HG02885 (cell line): ENCODE results near the gene RAB44.

Source experiments
- ATAC-seq: cut with Tn5 transposase; IDR thresholded peaks from one replicate; pipeline ENCODE4 v1.9.1; 2021; ENCODE audit warnings: mild to moderate bottlenecking; ENCODE audit not compliant: unreplicated experiment, poor library complexity

RAB44 gene

DNA sequence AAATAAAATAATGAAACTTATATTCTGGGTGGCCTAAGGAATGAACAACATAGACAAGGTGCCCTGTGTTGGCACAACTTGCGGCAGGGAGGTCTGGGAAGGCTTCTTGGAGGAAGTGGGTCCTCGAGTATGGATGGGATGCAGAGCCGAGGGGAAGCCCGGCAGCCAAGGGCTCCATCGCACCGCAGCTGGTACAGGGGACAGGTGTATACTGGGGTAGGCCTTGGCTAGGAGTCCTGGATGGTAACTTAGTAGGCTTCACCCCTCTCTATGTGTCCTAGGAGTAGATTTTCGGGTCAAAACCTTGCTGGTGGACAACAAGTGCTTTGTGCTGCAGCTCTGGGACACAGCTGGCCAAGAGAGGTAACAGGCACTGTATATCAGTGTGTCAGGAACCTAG is 28.0 kb downstream of the RAB44 start:
- ATAC-seq: no peak

DNA sequence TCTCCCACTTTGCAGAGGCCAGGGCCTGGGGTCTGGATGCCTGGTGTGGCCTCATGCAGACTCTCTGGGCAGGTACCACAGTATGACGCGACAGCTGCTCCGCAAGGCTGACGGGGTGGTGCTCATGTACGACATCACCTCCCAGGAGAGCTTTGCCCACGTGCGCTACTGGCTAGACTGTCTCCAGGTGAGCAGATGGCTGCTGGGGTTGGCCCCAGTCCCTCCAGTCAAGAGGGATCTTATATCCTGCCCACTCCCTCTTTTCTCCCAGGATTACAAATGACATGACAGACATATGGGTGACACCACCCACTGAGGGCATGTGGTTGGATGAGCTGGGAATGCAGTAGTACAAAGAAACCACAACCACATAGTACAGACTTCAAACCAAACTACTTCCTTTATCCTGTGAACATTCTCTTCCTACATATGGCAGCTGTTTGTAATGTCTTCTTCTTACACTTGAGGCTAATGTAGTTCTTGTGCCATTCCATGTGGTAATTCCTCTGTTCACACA is 29.9 kb downstream of the RAB44 start:
- ATAC-seq: no peak

DNA sequence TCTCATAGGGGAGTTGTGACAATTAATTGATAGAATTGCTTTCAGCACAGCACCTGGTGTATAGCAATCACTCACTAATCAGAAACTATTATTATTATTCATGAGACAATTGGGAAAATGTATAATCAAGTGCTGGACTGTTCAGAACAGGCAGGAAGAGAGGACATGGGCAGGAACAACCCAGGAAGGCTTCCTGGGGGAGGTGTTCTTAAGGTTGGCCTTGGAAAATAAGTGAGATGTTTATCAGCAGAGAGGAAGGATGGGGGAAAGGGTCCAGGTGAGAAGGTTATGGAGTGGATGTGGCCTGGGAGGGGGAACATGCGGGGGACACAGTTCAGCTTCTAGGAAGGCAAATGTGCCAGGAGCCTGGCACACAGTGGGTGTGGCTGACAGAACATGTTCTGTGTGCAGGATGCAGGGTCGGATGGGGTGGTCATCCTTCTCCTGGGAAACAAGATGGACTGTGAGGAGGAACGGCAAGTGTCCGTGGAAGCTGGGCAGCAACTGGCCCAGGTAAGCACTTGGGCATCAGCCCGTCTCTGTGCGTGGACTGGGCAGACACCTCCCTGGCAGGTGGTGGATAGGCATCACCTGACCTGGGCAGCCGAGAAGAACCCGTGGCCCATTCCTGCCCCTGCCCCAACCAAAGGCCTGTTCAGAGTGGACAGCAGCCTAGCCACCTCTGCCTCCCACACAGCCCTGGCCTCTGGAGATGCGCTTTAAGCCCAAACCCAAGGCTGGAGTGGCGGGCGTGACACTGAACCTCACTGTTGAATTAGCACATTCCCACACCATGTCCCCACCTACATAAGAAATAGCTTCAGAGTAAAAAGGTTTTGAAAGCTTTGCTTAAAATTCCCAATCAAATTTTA is 30.9 kb downstream of the RAB44 start:
- ATAC-seq: no peak

GRCh38 chr6:36729161-36729524 is 31.5 kb downstream of the RAB44 start:
- ATAC-seq: no peak

- no peak for ATAC-seq
These were observed 33.1 kb downstream of the RAB44 start for GRCh38 chr6:36730424-36731380.

GRCh38 chr6:36731622-36732310 is 34.1 kb downstream of the RAB44 start:
- ATAC-seq: no peak

GRCh38 chr6:36733300-36733699 is 35.7 kb downstream of the RAB44 start:
- no peak for ATAC-seq

DNA sequence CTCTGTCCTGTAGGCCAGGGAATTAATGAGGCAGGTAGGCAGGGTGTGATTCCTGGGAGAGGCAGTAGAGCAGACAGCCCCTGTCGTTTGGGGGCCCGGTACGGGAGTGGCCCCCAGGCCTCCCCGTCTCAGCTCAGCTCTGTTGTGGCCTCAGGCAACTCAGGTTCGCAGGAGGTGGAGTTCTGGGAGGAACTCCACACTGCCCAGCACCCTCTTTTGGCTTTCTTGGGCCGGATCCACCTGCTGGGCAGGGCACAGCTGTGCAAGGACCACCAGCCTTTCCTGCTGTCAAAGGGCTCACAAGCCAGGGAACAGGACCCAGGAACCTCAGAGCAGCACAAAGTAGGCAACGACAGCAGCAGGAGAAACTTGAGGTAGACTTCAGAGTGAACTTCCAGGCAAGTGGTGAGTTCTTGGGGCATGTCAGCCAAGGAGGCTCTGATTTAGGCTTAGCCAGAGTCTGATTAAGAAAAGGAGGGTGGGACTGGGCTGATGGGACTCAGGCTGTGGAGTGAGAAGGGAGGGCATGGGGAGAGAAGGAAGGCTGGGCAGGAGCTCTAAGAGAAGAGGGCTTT is 36.9 kb downstream of the RAB44 start:
- no peak for ATAC-seq

GRCh38 chr6:36735110-36736071 is 37.8 kb downstream of the RAB44 start:
- ATAC-seq: no peak

DNA sequence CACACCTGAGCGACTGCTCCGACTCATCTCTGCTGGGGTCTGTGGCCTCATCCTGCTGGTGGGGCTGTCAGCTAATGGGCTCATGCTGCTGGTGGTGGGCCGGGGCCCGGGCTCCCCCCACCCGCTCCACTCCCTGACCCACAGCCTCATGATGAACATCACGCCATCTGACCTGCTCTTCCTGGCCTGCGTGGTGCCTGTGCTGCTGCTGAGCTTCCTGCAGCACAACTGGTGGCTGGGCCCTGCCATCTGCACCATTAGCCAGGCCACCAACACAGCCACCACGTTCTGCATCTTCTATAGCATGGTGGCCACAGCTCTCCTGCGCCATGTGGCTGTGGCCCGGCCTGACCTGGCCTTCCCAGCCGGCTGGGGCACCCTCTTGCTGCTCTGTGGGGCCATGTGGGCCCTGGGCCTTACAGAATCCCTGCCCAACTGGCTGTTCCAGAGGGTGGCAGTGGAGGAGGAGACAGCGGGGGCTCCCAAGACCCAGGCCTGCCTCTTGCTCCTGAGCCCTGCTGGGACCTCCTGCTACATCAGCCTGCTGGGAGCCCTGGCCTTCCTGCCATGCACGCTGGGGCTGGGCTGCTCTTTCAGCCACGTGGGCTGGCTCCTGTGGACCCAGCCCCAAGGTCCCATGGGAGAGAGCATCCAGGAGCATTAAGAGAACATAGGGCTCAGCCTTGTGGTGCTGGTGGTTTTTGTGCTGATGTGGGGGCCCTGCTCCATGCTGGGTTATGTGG is 39.6 kb downstream of the RAB44 start:
- no peak for ATAC-seq

DNA sequence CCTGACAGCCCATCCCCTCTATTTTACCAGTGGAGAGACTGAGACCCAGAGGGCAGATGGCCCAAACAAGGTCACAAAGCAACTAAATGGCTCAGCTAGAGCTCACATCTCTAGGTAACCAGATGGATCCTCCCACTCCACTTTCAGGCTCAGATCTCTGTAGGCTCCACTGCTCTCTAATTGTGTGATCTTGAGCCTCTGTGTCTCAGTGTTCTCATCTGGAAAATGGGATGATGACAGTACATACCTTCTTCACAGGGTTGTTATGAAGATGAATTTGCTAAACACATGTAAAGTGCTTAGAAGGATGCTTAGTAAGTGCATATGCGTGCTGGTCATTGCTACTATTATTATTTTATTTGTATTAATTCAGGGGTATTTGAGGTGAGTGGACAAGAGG is 40.5 kb downstream of the RAB44 start:
- no peak for ATAC-seq

DNA sequence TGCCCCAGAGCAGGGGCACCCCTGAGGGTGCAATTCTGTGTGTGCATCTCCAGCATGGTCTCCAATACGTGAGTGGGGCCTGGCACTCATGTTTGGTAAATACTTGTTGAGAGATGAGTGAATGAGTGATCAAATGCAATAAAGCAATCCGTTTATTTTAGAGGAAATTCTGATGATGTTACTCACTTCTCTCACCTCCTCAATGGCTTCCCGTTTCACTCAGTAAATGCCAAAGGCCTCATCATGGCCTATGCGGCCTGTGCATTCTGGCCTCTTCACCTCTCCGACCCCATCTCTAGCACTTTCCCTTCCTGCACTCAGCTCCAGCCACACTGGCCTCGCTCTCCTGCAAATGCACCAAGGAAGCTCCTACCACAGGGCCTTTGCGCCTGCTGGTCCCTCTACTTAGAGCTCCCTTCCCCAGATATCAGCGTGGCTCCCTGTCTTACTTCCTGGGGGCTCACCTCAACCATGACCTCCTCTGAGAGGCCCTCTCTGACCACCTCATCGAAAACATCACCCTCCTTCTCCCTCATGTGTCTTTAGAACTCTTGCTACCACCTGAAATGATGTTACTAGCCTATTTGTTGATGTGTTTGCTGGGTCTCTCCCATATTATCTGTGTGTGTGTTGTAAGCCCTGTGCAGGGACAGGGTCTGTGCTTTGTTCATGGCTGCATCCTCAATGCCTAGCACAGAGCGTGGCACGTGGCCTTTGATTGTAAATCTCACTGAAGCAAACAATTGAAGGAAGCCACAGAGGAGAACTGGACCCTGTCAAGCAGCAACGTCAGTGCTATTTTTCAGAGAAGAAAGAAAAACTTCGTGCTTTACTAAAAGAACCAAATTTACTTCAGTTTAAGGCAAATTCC is 42.6 kb downstream of the RAB44 start:
- ATAC-seq: no peak

DNA sequence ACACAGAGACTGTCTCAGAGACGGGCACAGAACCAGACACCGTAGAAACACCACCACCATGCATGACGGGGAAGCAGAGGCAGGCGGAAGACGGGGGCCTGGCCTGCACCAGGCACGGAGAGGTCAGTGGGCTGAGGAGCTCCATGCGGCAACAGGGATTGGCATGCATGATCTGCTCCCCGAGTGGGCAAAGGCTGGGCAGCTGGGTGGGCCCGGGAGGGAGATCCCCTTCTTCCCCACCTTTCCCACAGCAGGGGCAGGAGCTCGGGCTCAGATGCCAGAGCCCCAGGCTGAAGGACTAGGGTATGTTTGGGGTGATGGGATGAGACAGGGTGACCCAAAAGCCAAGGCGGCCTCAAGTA is 43.2 kb downstream of the RAB44 start:
- ATAC-seq: no peak

GRCh38 chr6:36742146-36742545 is 44.5 kb downstream of the RAB44 start:
- ATAC-seq: no peak

- ATAC-seq: no peak
These were observed 45.4 kb downstream of the RAB44 start for GRCh38 chr6:36743032-36743431.

- no peak for ATAC-seq
These were observed 46.1 kb downstream of the RAB44 start for GRCh38 chr6:36743538-36744303.

DNA sequence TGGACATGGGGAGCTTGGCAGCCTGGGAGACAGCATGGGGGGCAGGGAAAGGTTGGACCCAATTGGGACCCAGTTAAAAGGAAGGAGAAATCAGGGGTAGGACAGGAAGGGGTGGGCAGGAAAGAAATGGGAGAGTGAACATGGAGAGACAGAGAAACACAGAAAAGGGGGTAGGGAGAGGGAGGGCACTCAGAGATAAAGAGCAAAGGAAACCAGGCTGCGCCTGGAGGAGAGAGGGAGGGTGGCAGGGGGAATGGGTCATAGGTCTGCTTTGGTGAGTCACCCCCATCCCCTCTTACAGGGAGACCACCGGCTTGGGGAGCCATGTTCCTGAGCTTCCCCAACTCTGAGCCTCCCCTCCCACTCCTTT is 46.7 kb downstream of the RAB44 start:
- no peak for ATAC-seq
